Measurements from ENCODE around the gene PTPN14.

DNA sequence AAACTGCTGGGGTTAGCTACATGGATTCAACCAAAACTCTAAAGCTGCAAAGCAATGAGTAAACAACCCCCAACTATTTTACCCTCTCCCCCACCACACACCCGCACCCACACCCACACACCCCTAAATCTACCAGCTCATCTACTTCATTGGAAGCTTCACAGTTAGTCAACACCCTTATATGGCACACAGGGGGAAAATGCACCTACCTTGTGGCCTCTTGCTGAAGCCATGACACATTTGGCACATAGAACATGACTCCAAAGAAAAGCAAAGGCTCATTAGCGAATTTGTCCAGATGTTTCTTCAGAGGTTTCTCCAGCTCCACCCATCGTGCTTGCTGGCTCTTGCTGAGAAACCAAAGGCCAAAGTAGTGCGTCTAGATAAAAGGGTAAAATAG lies 99.8 kb downstream of the PTPN14 start:
- TF ChIP-seq ZNF184 (tag by site-specific recombination; IDR thresholded peaks at IDR 0.05) = no peak
- no peak for TF ChIP-seq ZNF830 (tag by site-specific recombination; IDR thresholded peaks at IDR 0.05; ENCODE audit: low read depth)
- TF ChIP-seq, protein P1, sequence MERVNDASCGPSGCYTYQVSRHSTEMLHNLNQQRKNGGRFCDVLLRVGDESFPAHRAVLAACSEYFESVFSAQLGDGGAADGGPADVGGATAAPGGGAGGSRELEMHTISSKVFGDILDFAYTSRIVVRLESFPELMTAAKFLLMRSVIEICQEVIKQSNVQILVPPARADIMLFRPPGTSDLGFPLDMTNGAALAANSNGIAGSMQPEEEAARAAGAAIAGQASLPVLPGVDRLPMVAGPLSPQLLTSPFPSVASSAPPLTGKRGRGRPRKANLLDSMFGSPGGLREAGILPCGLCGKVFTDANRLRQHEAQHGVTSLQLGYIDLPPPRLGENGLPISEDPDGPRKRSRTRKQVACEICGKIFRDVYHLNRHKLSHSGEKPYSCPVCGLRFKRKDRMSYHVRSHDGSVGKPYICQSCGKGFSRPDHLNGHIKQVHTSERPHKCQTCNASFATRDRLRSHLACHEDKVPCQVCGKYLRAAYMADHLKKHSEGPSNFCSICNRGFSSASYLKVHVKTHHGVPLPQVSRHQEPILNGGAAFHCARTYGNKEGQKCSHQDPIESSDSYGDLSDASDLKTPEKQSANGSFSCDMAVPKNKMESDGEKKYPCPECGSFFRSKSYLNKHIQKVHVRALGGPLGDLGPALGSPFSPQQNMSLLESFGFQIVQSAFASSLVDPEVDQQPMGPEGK (tag by site-specific recombination; IDR thresholded peaks at IDR 0.05) = no peak
- TF ChIP-seq, protein P2, sequence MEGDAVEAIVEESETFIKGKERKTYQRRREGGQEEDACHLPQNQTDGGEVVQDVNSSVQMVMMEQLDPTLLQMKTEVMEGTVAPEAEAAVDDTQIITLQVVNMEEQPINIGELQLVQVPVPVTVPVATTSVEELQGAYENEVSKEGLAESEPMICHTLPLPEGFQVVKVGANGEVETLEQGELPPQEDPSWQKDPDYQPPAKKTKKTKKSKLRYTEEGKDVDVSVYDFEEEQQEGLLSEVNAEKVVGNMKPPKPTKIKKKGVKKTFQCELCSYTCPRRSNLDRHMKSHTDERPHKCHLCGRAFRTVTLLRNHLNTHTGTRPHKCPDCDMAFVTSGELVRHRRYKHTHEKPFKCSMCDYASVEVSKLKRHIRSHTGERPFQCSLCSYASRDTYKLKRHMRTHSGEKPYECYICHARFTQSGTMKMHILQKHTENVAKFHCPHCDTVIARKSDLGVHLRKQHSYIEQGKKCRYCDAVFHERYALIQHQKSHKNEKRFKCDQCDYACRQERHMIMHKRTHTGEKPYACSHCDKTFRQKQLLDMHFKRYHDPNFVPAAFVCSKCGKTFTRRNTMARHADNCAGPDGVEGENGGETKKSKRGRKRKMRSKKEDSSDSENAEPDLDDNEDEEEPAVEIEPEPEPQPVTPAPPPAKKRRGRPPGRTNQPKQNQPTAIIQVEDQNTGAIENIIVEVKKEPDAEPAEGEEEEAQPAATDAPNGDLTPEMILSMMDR (tag by site-specific recombination; IDR thresholded peaks at IDR 0.05) = no peak
- no peak for TF ChIP-seq ZNF701 (tag by site-specific recombination; IDR thresholded peaks at IDR 0.05)
- no peak for TF ChIP-seq ZNF768 (tag by site-specific recombination; IDR thresholded peaks at IDR 0.05)

Data from HEK293 (cell line).